Mesendoderm (in vitro differentiated cells): ENCODE data around the gene HMGXB3.
A peak's percentile ranks its signal among the peaks of the same experiment; 100 is the strongest.

Experiments
- DNase-seq: peaks from one replicate; pipeline ENCODE4 v3.0.0; 2013
- H2AK5ac ChIP-seq: 2 replicates; pipeline ENCODE4 v1.6.1; 2013; ENCODE audit warnings: low read length, inconsistent platforms
- H2BK120ac ChIP-seq: 2 replicates; pipeline ENCODE4 v1.6.1; 2013; ENCODE audit warnings: low read depth, mild to moderate bottlenecking, low read length, moderate library complexity, mixed read lengths
- H2BK15ac ChIP-seq: replicated peaks from 2 replicates; pipeline ENCODE4 v1.6.1; 2013; ENCODE audit warnings: low read depth, mild to moderate bottlenecking, moderate library complexity
- H2BK5ac ChIP-seq: 2 replicates; pipeline ENCODE4 v1.6.1; 2013; ENCODE audit warnings: low read length, inconsistent platforms
- H3K18ac ChIP-seq: 2 replicates; pipeline ENCODE4 v1.6.1; 2013; ENCODE audit warnings: mild to moderate bottlenecking, low read length, mixed read lengths
- H3K23ac ChIP-seq: one replicate; pipeline ENCODE4 v1.6.1; 2013; ENCODE audit warnings: low read length
- H3K27ac ChIP-seq: 2 replicates; pipeline ENCODE4 v1.5.1; 2013; ENCODE audit warnings: low read depth, mild to moderate bottlenecking, inconsistent platforms, low read length, moderate library complexity
- H3K27me3 ChIP-seq: 2 replicates; pipeline ENCODE4 v1.6.1; 2013; ENCODE audit warnings: low read length, control low read depth, mild to moderate bottlenecking, inconsistent platforms; ENCODE audit not compliant: insufficient read depth, poor library complexity
- H3K36me3 ChIP-seq: 2 replicates; pipeline ENCODE4 v1.6.1; 2013; ENCODE audit warnings: low read length, inconsistent platforms; ENCODE audit not compliant: control insufficient read depth, insufficient read depth
- H3K4ac ChIP-seq: one replicate; pipeline ENCODE4 v1.6.1; 2013; ENCODE audit warnings: low read depth, mild to moderate bottlenecking, low read length, moderate library complexity
- H3K4me1 ChIP-seq: 2 replicates; pipeline ENCODE4 v1.6.1; 2013; ENCODE audit warnings: low read depth, low read length, inconsistent platforms; ENCODE audit not compliant: control insufficient read depth
- H3K4me2 ChIP-seq: 2 replicates; pipeline ENCODE4 v1.6.1; 2013; ENCODE audit warnings: low read length
- H3K4me3 ChIP-seq: 2 replicates; pipeline ENCODE4 v1.5.1; 2013; ENCODE audit warnings: mild to moderate bottlenecking, low read length
- H3K56ac ChIP-seq: one replicate; pipeline ENCODE4 v1.6.1; 2013; ENCODE audit warnings: low read length
- H3K79me1 ChIP-seq: 2 replicates; pipeline ENCODE4 v1.6.1; 2013; ENCODE audit warnings: low read length, inconsistent platforms
- H3K79me2 ChIP-seq: 2 replicates; pipeline ENCODE4 v1.6.1; 2013; ENCODE audit warnings: mild to moderate bottlenecking, low read length; ENCODE audit not compliant: control insufficient read depth, insufficient read depth
- H3K9ac ChIP-seq: 2 replicates; pipeline ENCODE4 v1.6.1; 2013; ENCODE audit warnings: low read length, inconsistent platforms
- H4K5ac ChIP-seq: one replicate; pipeline ENCODE4 v1.6.1; 2013; ENCODE audit warnings: low read length
- H4K8ac ChIP-seq: one replicate; pipeline ENCODE4 v1.6.1; 2013; ENCODE audit warnings: low read depth, mild to moderate bottlenecking, control low read depth, low read length, moderate library complexity
- WGBS: extraction: QIAGEN DNeasy Blood & Tissue Kit; methylation state at CpG from one replicate; pipeline ENCODE4 v1.1.7; 2013; ENCODE audit warnings: low lambda C conversion rate, missing lambda C conversion rate; ENCODE audit not compliant: insufficient coverage; ENCODE audit errors: extremely low coverage; 5-methylcytosine and 5-hydroxymethylcytosine counted together

The HMGXB3 gene

GRCh38 chr5:149993471-149993870, 7.1 kb upstream of the HMGXB3 start:
- Histone ChIP-seq H3K4me2 (no peak overlapping the region), H4K5ac (no peak overlapping the region), H3K56ac (no peak overlapping the region), H3K4me3 (no peak overlapping the region), H3K36me3 (no peaks in the 10 kb centered on the region), H3K9ac (no peak overlapping the region), H2BK5ac (no peak overlapping the region), H3K4me1 (no peaks in the 10 kb centered on the region), H2AK5ac (no peak overlapping the region), H4K8ac (no peak overlapping the region), H3K23ac (no peak overlapping the region), H3K79me1 (no peaks in the 10 kb centered on the region), H3K79me2 (no peaks in the 10 kb centered on the region), H3K4ac (no peak overlapping the region), H2BK15ac (no peak overlapping the region), H2BK120ac (no peak overlapping the region), H3K18ac (no peak overlapping the region), H3K27ac (no peak overlapping the region), H3K27me3 (no peaks in the 10 kb centered on the region)
- DNase-seq, result no peak
- no CpG with 5 or more reads among the region's 3 CpGs for WGBS

DNA sequence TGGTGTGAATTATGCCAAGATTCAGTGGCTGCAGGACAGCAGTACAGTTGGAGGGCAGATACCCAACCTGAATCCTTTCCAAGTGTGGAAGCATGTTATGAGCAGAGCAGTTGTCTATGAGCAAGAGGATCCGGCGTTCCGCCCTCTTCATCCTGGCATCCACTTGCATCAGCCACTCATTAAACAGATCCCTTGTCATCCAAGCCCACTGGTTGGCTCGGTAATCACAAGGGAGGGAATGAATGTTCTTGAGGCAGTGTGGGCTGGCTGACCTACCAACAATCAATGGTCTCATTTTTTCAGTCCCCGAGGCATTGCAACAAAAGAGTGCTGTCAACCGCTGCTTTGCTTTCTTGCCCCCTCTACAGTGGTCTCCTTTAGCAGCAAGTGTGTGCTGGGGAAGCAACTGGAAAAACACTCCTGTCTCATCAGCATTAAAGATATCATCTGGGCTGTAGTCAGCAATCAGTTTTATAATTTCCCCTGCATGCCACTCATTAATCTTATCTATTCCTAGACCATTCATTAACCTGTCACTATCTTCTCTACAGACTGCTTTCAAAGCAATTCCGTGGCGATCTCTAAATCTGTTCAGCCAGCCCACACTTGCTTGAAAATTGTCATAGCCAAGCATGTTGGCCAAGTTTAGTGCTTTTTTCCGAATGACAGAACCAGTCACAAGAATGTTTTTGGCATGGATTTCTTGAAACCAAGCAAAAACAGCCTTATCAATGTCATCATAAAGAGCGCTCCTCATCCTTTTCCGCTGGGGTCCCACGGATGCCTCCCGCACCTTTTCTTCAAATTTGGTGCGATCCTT, 4.9 kb upstream of the HMGXB3 start:
- Histone ChIP-seq H2BK15ac (no peak overlapping the region), H3K79me1 (no peaks in the 10 kb centered on the region), H2AK5ac (no peak overlapping the region), H3K27me3 (no peaks in the 10 kb centered on the region), H3K79me2 (no peaks in the 10 kb centered on the region), H2BK120ac (no peak overlapping the region), H3K4me2 (no peak overlapping the region), H3K23ac (no peak overlapping the region), H4K5ac (no peak overlapping the region), H3K9ac (no peak overlapping the region), H3K36me3 (no peaks in the 10 kb centered on the region), H3K18ac (no peak overlapping the region), H3K4me1 (peaks cover 4% of the 10 kb centered on the region), H4K8ac (no peak overlapping the region), H3K4ac (no peak overlapping the region), H3K27ac (no peak overlapping the region), H2BK5ac (no peak overlapping the region), H3K4me3 (no peak overlapping the region), H3K56ac (no peak overlapping the region)
- WGBS, result no CpG with 5 or more reads among the region's 14 CpGs
- peak; percentile 10 for DNase-seq

DNA sequence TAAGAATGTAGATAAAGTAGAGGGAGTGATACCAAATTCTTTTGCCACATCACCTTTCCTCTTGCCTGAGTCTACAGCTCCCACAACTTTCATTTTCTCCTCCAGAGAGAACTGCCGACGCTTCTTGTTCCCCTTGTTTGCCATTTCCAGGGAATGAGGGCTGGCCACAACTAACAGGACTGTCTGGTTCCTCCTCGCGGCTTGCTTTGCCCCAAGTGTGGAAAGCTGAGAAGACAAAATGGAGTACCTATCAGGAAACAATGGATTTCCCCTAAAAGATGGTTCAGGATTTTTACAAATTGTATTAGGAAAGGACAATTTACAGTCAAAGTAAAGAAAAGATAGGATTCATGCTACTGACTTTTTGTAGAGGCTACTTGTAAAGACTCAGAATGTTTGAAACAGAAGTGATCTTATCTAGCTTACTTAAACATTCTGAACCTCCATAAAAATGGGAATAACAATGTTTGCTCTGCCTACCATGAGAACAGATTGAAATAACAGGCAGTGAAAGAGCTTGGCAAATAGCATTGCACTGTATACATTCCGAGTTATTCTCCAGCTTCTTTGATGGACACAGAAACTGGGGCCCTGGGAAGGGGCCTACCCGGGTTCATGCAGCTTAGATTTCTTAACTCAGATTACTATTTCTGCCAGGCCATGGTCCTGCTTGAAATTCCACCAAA, 4.2 kb upstream of the HMGXB3 start:
- Histone ChIP-seq H3K4me1 (peaks cover 4% of the 10 kb centered on the region), H2BK15ac (no peak overlapping the region), H3K4ac (no peak overlapping the region), H4K8ac (no peak overlapping the region), H3K4me3 (no peak overlapping the region), H3K79me1 (peaks cover 3% of the 10 kb centered on the region), H2BK5ac (no peak overlapping the region), H3K18ac (no peak overlapping the region), H3K79me2 (peaks cover 4% of the 10 kb centered on the region), H4K5ac (no peak overlapping the region), H3K9ac (no peak overlapping the region), H3K36me3 (no peaks in the 10 kb centered on the region), H3K27me3 (no peaks in the 10 kb centered on the region), H3K23ac (no peak overlapping the region), H2BK120ac (no peak overlapping the region), H3K27ac (no peak overlapping the region), H3K56ac (no peak overlapping the region), H3K4me2 (no peak overlapping the region), H2AK5ac (no peak overlapping the region)
- no CpG with 5 or more reads among the region's 6 CpGs for WGBS
- no peak for DNase-seq

- WGBS, result no CpG with 5 or more reads among the region's 3 CpGs
- no peak overlapping the region for H4K5ac ChIP-seq
- no peak overlapping the region for H4K8ac ChIP-seq
- no peak overlapping the region for H2BK5ac ChIP-seq
- H3K4me1 ChIP-seq, result peaks cover 7% of the 10 kb centered on the region
- no peak overlapping the region for H3K4me2 ChIP-seq
- no peak overlapping the region for H2BK120ac ChIP-seq
- H3K18ac ChIP-seq, result no peak overlapping the region
- H3K36me3 ChIP-seq, result no peaks in the 10 kb centered on the region
- no peak overlapping the region for H3K9ac ChIP-seq
- no peak overlapping the region for H2BK15ac ChIP-seq
- no peak overlapping the region for H3K4ac ChIP-seq
- no peak overlapping the region for H2AK5ac ChIP-seq
- no peak overlapping the region for H3K27ac ChIP-seq
- no peaks in the 10 kb centered on the region for H3K27me3 ChIP-seq
- peaks cover 18% of the 10 kb centered on the region for H3K79me2 ChIP-seq
- no peak for DNase-seq
- no peak overlapping the region for H3K23ac ChIP-seq
- H3K79me1 ChIP-seq, result peaks cover 7% of the 10 kb centered on the region
- no peak overlapping the region for H3K4me3 ChIP-seq
- H3K56ac ChIP-seq, result no peak overlapping the region
Measured at GRCh38 chr5:149998281-149998680, 2.3 kb upstream of the HMGXB3 start.

GRCh38 chr5:149999359-149999758, 1.2 kb upstream of the HMGXB3 start:
- Histone ChIP-seq H2BK120ac (no peak overlapping the region), H3K9ac (peak overlapping the region; percentile 11), H3K56ac (no peak overlapping the region), H3K27me3 (no peaks in the 10 kb centered on the region), H2AK5ac (no peak overlapping the region), H4K8ac (no peak overlapping the region), H3K4ac (no peak overlapping the region), H3K27ac (no peak overlapping the region), H3K23ac (no peak overlapping the region), H2BK5ac (no peak overlapping the region), H3K36me3 (no peaks in the 10 kb centered on the region), H3K4me2 (no peak overlapping the region), H3K4me3 (no peak overlapping the region), H3K79me1 (peaks cover 7% of the 10 kb centered on the region), H3K18ac (no peak overlapping the region), H3K4me1 (peaks cover 7% of the 10 kb centered on the region), H3K79me2 (peaks cover 20% of the 10 kb centered on the region), H2BK15ac (no peak overlapping the region), H4K5ac (no peak overlapping the region)
- no CpG with 5 or more reads among the region's 3 CpGs for WGBS
- DNase-seq, result no peak
